Regular cardiac myocyte (primary cell): ENCODE data around the gene NKX1-1. TPM values are rescaled to one million over a fixed set of nuclear protein-coding genes. Genes with fewer than 3 reads are reported as not detected.

Experiments used
- total RNA-seq: library from RNA; depleted of rRNA; stranded (reverse); fragments of >200 nt; gene quantifications from 2 replicates; pipeline ENCODE4 v1.2.3, GENCODE V29; 2014

Gene NKX1-1
- not detected in 2 replicates for total RNA-seq

DNA sequence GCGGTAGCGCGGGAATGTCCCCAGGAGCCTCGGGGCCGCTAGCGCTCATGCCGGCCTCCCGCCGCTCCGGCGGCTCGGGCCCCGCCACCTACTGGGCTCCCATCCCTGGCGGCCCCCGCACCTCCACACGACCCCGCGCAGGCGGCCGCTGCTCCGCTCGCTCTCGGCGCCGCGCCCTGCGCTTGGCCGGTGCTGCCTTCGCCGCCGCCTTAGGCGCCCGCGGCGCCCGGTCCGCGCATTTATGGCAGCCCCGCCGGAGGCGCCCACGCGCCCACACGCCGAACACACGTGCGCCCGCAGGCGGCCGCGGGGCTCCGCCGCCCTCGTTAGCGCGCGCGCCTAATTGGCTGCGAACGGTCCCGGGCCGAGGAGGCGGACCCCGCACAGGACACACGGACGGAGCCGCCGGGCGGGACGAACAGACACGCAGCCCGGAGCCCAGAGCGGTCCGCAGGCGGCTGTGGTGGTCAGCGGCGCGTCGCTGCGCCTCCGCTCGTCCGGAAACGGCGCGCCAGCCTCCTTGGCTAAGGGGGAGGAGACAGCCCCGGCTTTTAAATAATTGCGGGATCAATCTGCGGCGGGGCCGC is at the start of gene NKX1-1:
Gene NKX1-1 (minus strand): TSS at position 49 of the 587 bp plus-strand sequence. CDS start 0 bp downstream, at position 49.

Other genes with a start within 250 kb of the NKX1-1 start
- gene SPON2, start 233.9 kb downstream of the NKX1-1 start, total RNA-seq: 4.6 and 18.9 TPM in 2 replicates
- 196 and 309 TPM in 2 replicates for gene CTBP1, start 157.3 kb downstream of the NKX1-1 start, total RNA-seq
- gene MAEA, start 116.6 kb downstream of the NKX1-1 start, total RNA-seq: 33.0 and 63.5 TPM in 2 replicates
- gene UVSSA, start 59.2 kb downstream of the NKX1-1 start, total RNA-seq: 5.9 TPM in 2 replicates